HG02759 (cell line): ENCODE results near the gene TMEM167A.

ENCODE experiments used
- ATAC-seq: cut with Tn5 transposase; IDR thresholded peaks from one replicate; pipeline ENCODE4 v1.9.1; 2021; ENCODE audit warnings: mild to moderate bottlenecking, moderate library complexity; ENCODE audit not compliant: unreplicated experiment

The TMEM167A gene, protein sequence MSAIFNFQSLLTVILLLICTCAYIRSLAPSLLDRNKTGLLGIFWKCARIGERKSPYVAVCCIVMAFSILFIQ

DNA sequence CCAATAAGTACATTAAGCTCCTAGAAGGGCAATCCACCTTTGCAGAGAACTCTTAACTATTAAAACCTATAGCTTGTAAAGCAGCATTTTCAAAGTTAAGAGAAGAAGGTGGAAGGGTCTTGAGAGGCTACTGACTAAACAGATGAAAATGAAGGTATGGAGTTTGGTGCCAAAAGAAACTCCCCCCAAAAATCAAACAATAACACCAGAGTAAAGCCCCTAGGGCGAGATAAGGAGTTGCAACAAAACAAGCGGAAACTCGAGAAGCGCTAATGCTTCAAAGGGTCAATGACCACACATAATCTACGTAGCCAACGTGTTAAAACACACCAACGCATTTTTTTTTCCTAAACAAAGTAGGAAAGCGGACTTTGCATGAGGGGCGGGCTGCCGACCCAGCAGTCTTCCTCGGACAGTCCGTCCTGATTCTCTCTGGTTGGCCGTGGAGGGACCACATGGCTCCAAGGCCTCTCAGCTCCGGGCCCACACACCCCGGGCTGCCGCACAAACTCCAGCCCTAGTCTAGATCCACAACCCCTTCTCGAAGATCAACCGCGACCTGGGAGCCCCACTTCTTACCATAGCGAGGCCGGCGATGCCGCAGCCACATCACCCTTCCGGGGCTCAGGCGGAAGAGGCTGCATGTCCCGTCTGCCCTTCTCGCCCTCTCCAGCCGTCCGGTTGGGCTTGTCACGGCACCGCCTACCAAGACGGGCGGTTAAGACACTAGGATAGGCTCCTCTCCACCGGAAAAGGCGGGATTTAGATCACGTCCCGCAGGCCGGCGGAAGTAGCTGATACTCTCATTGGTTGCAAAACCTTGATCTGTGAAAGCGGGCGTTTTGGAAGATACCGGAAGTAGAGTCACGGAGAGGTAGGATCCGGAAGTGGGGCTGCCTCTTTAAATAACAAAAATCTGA lies at the start of gene TMEM167A, which contains the start of gene XRCC4:
TMEM167A (minus strand) TSS at position 653 of the 920 bp plus-strand sequence; CDS start at position 582, 71 bp downstream.
XRCC4 (plus strand) TSS at position 806 of the 920 bp plus-strand sequence. CDS start 27,373 bp downstream, outside the sequence.
- peak; percentile 99 for ATAC-seq

DNA sequence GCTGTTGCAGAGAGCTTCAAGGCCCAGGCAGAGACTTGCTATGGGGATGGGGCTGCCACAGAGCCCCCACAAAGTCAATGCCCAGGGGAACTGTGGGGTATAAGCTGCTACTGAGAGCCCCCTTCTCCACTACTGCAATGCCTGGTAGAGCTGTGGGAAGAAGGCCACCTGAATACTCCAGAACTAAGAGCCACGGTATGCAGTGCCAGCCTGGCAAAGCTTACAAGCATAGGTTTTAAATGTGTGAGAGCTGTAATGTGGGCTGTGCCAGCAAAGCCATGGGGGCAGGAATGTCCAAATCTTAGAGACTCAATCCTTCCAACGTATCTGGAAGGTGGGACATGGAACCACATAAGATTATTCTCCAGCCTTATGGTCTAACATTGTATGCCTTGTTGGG lies 49.3 kb upstream of the TMEM167A start:
- ATAC-seq, result no peak

DNA sequence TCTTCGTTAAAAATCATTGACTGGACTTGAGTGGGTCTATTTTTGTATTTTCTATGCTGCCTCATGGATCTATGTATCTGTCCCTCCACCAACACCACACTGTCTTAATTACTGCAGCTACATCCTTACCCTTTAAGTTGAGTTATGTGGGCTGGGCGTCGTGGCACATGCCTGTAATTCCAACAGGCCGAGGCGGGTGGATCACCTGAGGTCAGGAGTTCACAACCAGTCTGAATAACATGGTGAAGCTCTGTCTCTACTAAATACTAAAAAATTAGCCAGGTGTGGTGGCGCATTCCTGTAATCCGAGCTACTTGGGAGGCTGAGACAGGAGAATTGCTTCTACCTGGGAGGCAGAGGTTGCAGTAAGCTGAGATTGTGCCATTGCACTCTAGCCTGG lies 48.4 kb upstream of the TMEM167A start:
- no peak for ATAC-seq

DNA sequence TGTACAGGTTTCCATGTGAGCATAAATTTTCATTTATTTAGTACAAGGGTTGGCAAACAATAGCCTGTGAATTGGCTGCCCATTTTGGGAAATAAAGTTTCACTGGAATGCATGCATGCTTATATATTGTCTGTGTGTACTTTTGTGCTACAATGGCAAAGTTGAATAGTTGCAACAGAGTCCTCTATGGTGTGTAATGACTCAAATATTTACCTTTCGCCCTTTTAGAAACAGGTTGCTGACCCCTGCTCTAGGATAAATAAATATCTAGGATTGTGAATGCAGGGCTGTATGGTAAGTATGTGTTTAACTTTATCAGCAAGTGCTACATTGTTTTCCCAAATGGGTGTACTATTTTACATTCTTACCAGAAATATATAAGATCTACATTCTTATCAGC lies 47.4 kb upstream of the TMEM167A start:
- no peak for ATAC-seq

DNA sequence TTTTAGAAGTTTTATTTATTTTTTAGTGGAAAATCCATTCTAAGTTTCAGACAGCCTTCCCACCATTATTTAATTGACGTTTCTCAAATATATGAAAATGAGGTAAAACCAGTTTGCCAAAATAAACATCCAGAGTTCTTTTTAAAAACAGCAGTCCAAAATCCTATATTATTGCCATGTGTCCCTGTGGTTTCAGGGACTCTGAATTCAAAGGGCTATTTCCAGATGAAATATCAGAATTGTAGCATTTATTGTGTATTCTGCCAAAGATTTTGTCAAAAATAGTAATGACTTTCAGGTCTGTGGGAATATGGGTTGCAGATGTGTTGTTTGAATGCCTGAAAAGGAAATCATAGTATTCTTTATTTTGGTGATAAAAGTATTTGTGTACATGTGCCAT lies 41.8 kb upstream of the TMEM167A start:
- no peak for ATAC-seq

DNA sequence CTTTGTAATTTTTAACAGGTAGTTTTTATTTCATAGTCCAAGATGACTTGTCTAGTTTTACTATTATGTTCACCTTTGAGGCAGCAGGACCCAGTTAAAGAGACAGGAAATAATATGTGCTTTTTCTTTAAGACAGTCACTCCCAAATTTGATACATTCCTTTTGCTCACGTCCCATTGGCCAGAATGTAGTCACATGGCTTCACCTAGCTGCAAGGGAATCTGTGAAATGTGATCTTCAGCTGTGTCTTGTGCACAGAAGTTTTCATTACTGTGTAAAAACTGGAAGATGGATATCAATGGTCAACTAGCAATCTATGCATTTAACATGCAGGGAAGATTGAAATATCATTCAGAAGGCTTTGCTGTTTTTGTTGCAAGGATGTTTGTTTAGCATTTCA lies 41.3 kb upstream of the TMEM167A start:
- no peak for ATAC-seq

DNA sequence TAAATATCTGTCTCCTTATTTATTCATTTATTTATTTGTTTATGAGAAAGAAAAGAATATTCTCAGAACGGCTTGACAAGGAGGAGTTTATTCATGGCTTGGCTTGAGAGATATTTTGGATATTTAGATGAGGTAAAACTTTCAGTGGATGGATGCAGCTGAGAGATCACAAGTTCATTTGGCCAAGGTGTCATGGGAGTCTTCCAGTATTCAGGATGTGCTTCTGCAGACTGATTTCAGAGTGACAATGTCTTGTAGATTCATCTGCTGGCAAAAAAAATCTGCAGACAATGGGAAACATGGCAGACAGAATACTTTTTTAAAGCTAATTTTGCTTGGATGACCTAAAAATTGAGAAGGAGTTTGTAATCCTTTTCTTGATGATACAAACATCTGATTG lies 38.6 kb upstream of the TMEM167A start:
- no peak for ATAC-seq

DNA sequence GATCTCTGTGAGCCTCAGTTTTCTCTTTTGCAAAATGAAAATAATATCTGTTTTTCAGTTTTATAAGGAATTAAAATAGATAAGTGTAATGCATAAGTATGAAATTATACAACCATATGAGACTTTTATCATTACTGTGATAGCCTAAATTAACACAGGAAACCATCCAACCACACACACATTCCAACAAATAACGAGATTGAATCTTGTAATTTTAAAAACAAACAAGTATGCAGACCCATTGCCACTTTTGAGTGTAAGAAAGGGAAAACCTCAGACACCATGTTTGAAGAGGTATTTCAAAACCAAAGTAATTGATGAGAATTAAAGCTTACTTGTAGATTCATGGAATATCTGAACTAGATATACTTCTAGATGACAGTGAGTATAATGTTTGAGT lies 32.2 kb upstream of the TMEM167A start:
- no peak for ATAC-seq

DNA sequence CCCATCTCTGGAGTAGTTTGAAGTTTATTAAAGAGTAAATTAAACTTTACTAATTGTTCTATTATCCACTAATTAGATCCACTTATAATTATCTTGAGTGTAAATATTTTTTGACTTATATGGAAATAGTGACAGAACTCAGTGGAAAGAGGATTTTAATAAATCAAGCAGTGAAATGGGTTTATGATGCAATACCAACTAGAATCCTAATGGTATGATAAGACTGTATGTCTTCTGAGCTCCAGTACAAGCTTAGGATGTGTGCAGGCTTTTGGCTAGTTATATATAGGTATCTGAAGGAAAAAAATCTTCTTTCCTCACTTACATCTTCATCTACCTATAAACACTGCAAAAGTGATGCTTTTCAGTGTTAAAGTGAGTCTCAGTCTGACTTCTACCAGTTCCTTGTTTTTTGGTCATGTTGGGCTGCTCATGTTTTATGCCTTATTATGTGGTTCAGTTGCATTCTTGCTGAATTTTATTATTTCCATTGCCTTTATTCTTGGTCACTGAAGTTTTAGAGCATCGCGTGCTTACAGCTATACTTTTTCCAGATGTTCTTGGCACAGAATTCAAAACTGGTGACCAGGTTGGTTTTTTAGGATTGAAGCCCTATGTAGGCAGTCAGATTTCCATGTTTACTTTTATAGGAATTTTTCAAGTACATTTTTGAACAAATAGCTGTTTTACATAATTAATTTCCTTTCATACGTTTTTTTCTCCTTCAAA lies 30.7 kb upstream of the TMEM167A start:
- ATAC-seq, result no peak

DNA sequence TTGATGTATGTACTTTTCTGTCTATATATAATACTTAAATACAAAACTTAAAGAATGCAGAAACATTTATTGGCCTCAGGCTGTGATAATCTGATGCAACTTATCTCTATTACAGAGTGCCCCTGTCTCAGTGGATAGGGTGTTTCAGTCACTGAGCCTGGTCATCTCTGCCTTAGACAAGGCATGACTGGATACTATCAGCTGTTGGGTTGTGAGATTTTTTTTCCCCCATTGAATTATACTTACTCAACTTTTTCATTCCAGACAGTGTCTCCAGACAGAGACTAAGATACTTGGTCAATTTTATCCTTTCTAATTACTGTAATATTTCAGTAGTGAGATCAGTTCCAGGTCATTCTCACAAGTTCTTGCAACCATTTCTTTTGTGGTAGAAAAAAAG lies 26.8 kb upstream of the TMEM167A start:
- ATAC-seq, result no peak

DNA sequence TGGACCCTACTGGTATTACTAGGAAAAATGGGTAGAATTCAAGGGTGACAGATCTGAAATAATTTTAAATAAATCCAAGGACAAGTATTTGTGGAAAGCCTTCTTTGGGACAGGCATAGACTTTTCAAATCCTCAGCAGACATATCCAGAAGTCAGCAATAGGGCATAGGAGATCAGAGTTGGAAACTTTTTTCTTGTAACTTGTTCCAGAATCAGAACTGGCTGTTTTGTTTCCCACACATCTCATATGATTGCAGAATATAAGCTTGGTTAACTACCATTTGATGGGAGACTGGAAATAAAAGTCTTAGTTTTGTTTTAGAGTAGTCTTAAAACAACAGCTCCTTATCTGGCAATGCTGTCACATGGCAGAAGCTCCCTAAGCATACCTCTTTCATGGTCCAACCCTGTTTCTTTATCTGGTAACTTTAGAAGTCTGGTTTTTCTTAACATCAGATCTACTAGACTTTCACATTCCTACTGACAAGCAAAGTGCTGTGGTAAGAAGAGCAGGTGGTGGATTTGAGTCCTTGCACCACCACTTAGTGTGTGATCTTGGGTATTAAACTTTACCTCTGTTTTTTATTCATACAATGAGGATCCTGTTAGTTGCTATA lies 25.3 kb upstream of the TMEM167A start:
- no peak for ATAC-seq

DNA sequence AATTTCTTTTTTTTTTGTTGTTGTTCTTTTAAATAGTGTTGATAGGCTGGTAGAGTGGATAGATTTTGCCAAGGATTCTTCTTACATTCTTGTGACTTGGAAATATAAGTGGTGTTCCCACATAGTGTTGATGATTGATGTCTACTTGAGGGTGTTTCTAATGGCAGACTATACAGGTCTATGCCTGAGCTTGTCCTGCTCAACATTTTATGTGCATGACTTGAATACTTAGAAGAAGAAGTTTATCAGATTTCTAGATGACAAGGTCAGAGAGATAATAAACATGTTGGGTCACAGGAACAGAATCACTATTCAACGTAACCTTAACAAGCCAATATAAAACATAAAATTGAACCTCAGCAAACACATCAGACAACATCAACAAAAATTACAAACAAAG lies 24.3 kb upstream of the TMEM167A start:
- no peak for ATAC-seq

DNA sequence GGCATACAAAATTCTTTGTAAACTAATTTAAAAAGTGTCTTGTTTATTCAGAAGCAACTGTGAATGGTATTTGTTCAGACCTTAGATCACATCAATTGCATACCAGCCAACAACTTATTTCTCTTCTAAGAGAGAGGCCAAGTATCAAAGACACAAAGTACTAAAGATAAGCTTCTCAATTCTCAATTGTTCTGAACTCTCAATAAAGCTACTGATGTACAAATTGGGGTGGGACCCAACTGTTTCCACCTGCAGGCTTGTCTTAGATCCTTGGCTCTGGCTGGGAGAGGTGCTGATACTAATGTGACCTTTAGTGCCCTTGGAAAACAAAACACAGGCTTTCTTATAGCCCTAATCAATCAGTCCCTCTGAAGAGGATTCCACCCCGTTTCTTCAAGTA lies 22.3 kb upstream of the TMEM167A start:
- ATAC-seq, result no peak

DNA sequence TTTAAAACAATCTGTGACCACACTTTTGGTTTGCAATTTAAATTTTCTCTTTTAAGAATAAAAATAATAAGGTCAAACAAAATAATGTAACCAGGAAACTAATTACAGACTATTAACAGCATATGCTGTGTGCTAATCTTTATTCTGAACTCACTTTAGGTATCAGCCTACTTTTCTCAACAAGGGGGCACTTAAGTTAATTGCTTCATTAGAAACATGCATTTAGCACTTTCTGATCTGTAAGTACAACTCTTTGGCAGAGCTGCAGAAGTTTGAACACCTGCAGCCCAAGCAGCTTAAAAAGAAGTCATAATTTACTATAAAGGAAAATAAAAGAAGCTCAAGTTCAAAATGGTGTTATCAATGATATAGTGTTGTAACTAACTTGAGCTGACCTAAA lies 21.8 kb upstream of the TMEM167A start:
- ATAC-seq, result no peak

DNA sequence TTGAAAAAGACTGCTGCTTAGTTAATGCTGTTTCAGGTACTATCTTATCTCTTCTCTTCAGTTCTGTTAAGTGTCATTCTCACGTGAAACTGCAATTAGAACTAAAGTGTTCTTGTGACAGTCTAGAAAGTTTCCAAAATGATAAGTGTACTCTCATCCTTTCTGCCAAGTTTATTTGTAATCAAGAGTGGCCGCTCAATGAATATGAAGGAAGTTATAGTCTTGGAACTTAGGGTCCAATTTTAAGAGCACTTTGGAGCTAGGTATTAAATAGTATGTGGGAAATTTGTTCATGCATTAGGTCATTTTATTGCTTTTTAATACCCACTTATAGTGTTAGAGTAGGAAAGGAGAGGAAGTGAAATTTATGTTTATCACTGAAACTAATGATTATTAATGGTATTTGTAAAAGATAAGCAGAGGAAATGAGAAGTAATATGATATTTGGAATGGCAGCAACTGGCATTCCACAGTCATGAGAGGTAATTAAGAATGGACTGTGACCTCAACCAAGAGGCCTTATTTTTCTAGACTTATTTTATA lies 20.6 kb upstream of the TMEM167A start:
- ATAC-seq, result no peak

DNA sequence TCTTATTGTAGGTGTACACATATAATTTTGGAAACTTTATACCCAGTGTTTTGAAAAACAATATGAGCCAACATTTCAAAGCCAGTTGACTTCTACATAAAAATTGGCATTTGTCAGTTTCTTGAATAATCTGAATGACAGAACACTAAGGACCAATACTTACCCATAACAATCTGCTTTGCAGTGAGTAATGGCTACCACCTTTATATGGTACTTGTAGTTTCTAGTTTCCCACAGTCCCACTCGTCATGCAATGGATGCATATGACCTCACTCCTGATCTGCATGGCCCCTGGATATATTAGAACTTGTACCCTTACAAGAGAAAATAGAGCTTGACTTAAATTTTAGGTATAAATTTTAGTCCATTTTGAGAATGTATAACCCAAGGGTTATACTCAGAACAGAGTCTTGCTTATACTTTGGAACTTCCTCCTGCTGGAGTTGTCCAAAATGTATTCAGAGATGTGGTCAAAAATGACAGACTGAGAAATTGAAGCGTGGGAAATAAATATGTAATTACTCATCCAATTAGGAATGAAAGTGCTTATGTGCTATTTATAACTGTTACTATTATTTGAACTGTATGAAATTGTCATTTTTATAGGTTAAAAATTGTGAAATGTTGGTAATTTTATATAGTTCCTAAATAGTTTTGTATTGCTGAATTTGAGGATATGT lies 19.6 kb upstream of the TMEM167A start:
- ATAC-seq, result no peak

DNA sequence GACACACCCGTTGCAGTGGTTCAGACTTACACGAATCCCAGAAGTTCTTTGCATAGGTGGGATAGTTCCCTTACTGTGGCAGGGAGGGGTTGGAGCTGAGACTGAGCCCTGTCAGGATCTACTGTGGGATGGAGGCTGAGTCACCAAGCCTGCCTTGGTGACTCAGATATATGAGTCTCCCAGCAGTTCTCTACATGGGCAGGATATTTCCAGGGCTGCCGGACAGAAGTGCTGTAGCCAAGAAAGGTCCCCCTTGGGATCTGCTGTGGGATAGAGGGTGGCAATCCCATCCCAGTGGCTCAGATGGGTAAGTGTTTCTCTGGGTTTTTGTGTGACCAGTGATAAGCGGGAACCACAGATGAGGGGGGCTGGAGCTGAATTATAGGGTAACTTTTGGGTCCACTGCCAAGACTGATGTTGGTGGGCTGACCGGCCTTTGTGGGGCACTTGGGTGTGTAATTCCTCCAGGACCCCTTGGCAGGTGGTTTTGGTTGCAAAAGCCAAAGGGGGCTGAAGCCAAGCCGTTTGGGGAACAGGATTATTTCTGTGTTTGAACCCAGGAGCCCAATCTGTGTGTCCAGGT lies 18.9 kb upstream of the TMEM167A start:
- ATAC-seq, result no peak

DNA sequence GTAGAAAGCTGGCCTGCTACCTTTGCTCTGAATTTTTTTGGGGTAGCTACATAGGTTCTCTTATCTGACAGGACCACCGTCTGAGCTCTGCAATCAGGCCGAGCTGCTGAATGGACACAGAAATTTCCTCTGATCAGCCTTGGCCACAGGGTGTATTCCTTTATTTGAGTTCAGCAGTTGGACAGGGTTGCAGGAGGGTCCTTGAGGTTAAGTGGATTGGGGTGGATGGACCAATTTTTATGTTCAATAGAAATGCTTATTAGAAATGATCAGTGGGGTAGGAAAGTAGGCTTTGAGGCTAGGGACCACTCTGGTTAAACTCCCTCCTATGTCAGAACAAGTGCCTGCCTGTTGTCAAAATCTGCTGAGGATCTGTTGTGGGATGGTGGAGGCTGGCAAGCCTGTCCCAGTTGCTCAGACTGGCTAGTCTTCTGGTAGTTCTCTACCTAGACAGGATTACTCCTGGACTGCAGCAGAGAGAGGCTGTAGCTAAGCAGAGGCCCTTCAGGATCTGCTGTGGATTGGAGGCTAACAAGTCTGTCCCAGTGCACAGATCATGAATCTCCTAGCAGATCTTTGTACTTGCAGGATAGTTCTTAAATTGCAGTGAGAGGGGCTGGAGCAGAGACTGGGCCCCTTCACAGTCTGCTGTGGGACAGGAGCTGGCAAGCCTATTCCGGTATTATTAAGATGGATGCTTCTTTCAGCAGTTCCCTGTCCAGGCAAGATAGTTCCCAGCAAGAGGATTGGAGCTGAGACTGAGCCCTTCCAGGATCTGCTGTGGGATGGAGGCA lies 18.2 kb upstream of the TMEM167A start:
- no peak for ATAC-seq

DNA sequence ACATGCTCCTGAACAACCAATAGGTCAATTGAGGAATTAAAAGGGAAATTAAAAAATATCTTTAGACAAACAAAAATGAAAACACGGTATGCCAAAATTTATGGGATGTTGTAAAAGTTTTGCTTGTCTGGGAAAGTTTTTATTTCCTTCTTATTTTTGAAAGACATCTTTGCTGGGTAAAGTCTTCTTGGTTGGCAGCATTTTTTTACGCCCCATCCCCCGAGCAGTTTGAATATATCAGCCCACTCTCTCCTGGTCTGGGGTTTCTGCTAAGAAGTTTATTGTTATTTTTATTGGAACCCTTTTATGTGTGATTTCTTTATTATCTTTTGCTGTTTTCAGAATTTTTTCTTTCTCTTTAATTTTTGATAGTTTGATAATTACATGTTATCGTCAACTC lies 16.5 kb upstream of the TMEM167A start:
- ATAC-seq, result no peak
